HG02798 (cell line): ENCODE results near the gene CACNA1F.
A peak's percentile ranks its signal among the peaks of the same experiment; 100 is the strongest.

ENCODE experiments used
- ATAC-seq: cut with Tn5 transposase; IDR thresholded peaks from one replicate; pipeline ENCODE4 v1.9.1; 2021; ENCODE audit warnings: mild to moderate bottlenecking; ENCODE audit not compliant: unreplicated experiment, poor library complexity

Gene CACNA1F

GRCh38 chrX:49160908-49161307, 72.2 kb downstream of the CACNA1F start:
- ATAC-seq = no peak

- ATAC-seq = no peak
Observed at GRCh38 chrX:49157194-49157593, 75.9 kb downstream of the CACNA1F start.

GRCh38 chrX:49155900-49156837, 77.0 kb downstream of the CACNA1F start:
- peak; percentile 94 for ATAC-seq

GRCh38 chrX:49155243-49155899, 77.8 kb downstream of the CACNA1F start:
- ATAC-seq = peak; percentile 12
